HEK293 (cell line): ENCODE data around the gene PRIMPOL.
A peak's percentile ranks its signal among the peaks of the same experiment; 100 is the strongest.

Source experiments
- GFI1B ChIP-seq: fragments of 450-650 bp; formaldehyde crosslinking; IDR thresholded peaks from 2 replicates; pipeline ENCODE4 v1.5.1; 2016; ENCODE audit warnings: missing biosample characterization, missing genetic modification characterization
- GLIS2 ChIP-seq: fragments of 450-650 bp; formaldehyde crosslinking; IDR thresholded peaks from 2 replicates; pipeline ENCODE4 v1.5.1; 2016; ENCODE audit warnings: missing biosample characterization, missing genetic modification characterization
- IKZF3 ChIP-seq: fragments of 450-650 bp; IDR thresholded peaks from 2 replicates; pipeline ENCODE4 v1.5.0; 2018; ENCODE audit warnings: missing biosample characterization, mild to moderate bottlenecking, missing genetic modification characterization, moderate library complexity
- MEIS1 ChIP-seq: sonication (generic); formaldehyde crosslinking; IDR thresholded peaks from 2 replicates; pipeline ENCODE4 v1.8.1; 2022; ENCODE audit warnings: missing genetic modification reagents, mild to moderate bottlenecking, borderline replicate concordance
- MYNN ChIP-seq: fragments of 450-650 bp; formaldehyde crosslinking; IDR thresholded peaks from 2 replicates; pipeline ENCODE4 v1.5.1; 2016; ENCODE audit warnings: missing biosample characterization, missing genetic modification characterization, borderline replicate concordance
- REPIN1 ChIP-seq: fragments of 450-650 bp; formaldehyde crosslinking; IDR thresholded peaks from 2 replicates; pipeline ENCODE4 v1.5.1; 2017; ENCODE audit warnings: missing biosample characterization, missing genetic modification characterization, low read depth
- SP2 ChIP-seq: fragments of 450-650 bp; formaldehyde crosslinking; IDR thresholded peaks from 2 replicates; pipeline ENCODE4 v1.5.1; 2016; ENCODE audit warnings: missing biosample characterization, missing genetic modification characterization
- TCF7L2 ChIP-seq: IDR thresholded peaks from 2 replicates; pipeline ENCODE4 v1.6.1; 2011; ENCODE audit warnings: low read depth, mild to moderate bottlenecking, inconsistent platforms, low read length, moderate library complexity, borderline replicate concordance
- ZBTB20 ChIP-seq: fragments of 450-650 bp; formaldehyde crosslinking; IDR thresholded peaks from 2 replicates; pipeline ENCODE4 v1.5.1; 2016; ENCODE audit warnings: missing biosample characterization, missing genetic modification characterization
- ZBTB48 ChIP-seq: fragments of 450-650 bp; formaldehyde crosslinking; IDR thresholded peaks from 2 replicates; pipeline ENCODE4 v1.5.1; 2016; ENCODE audit warnings: missing biosample characterization, missing genetic modification characterization
- ZFP3 ChIP-seq: fragments of 450-650 bp; formaldehyde crosslinking; IDR thresholded peaks from 2 replicates; pipeline ENCODE4 v1.5.1; 2016; ENCODE audit warnings: low read depth, missing biosample characterization, missing genetic modification characterization
- ZIC2 ChIP-seq: fragments of 450-650 bp; formaldehyde crosslinking; IDR thresholded peaks from 2 replicates; pipeline ENCODE4 v1.5.1; 2016; ENCODE audit warnings: missing biosample characterization, missing genetic modification characterization
- ZNF112 ChIP-seq: fragments of 450-650 bp; formaldehyde crosslinking; IDR thresholded peaks from 2 replicates; pipeline ENCODE4 v1.5.0; 2017; ENCODE audit warnings: missing biosample characterization, missing genetic modification characterization
- ZNF146 ChIP-seq: fragments of 450-650 bp; formaldehyde crosslinking; IDR thresholded peaks from 2 replicates; pipeline ENCODE4 v1.5.1; 2016; ENCODE audit warnings: missing biosample characterization, missing genetic modification characterization
- ZNF23 ChIP-seq: fragments of 450-650 bp; formaldehyde crosslinking; IDR thresholded peaks from 2 replicates; pipeline ENCODE4 v1.5.1; 2016; ENCODE audit warnings: missing biosample characterization, missing genetic modification characterization, borderline replicate concordance
- ZNF274 ChIP-seq, 2 experiments: fragments of 200-500 bp in 1 of 2; fragments of 450-650 bp in 1 of 2; sonication (Bioruptor generic) in 1 of 2; formaldehyde crosslinking in 1 of 2; IDR thresholded peaks; 2 replicates each; pipeline versions ENCODE4 v1.5.1 to v1.6.1; 2014 to 2016; ENCODE audit warnings: borderline replicate concordance in 1 of 2, inconsistent platforms in 1 of 2, low read length in 1 of 2, missing biosample characterization in 1 of 2, missing genetic modification characterization in 1 of 2
- ZNF366 ChIP-seq: fragments of 450-650 bp; formaldehyde crosslinking; conservative IDR thresholded peaks from 2 replicates; pipeline ENCODE4 v1.5.1; 2016; ENCODE audit warnings: missing biosample characterization, missing genetic modification characterization
- ZNF416 ChIP-seq: fragments of 450-650 bp; formaldehyde crosslinking; IDR thresholded peaks from 2 replicates; pipeline ENCODE4 v1.5.1; 2016; ENCODE audit warnings: missing biosample characterization, missing genetic modification characterization
- ZNF529 ChIP-seq: fragments of 450-650 bp; formaldehyde crosslinking; IDR thresholded peaks from 2 replicates; pipeline ENCODE4 v1.5.1; 2017; ENCODE audit warnings: missing genetic modification characterization, missing biosample characterization; ENCODE audit not compliant: insufficient replicate concordance
- ZNF561 ChIP-seq: fragments of 450-650 bp; IDR thresholded peaks from 2 replicates; pipeline ENCODE4 v1.5.1; 2018; ENCODE audit warnings: missing biosample characterization, missing genetic modification characterization, borderline replicate concordance
- ZNF571 ChIP-seq: fragments of 450-650 bp; formaldehyde crosslinking; IDR thresholded peaks from 2 replicates; pipeline ENCODE4 v1.5.0; 2017; ENCODE audit warnings: missing biosample characterization, missing genetic modification characterization
- ZNF629 ChIP-seq: fragments of 450-650 bp; formaldehyde crosslinking; IDR thresholded peaks from 2 replicates; pipeline ENCODE4 v1.5.1; 2017; ENCODE audit warnings: missing biosample characterization, missing genetic modification characterization
- TF ChIP-seq, protein P1 (sequence below): fragments of 450-650 bp; formaldehyde crosslinking; IDR thresholded peaks from 2 replicates; pipeline ENCODE4 v1.5.1; 2016; ENCODE audit warnings: missing biosample characterization, missing genetic modification characterization
- TF ChIP-seq, protein P2 (sequence below): fragments of 450-650 bp; formaldehyde crosslinking; IDR thresholded peaks from 2 replicates; pipeline ENCODE4 v1.5.1; 2016; ENCODE audit warnings: missing biosample characterization, missing genetic modification characterization
- TF ChIP-seq, protein P3 (sequence below): fragments of 450-650 bp; formaldehyde crosslinking; IDR thresholded peaks from 2 replicates; pipeline ENCODE4 v1.5.1; 2016; ENCODE audit warnings: missing biosample characterization, missing genetic modification characterization
- TF ChIP-seq, protein P4 (sequence below): fragments of 450-650 bp; formaldehyde crosslinking; IDR thresholded peaks from 2 replicates; pipeline ENCODE4 v1.5.1; 2016; ENCODE audit warnings: missing biosample characterization, missing genetic modification characterization, borderline replicate concordance
- TF ChIP-seq, protein P5 (sequence below): fragments of 450-650 bp; formaldehyde crosslinking; IDR thresholded peaks from 2 replicates; pipeline ENCODE4 v1.5.1; 2017; ENCODE audit warnings: missing biosample characterization, missing genetic modification characterization

The PRIMPOL gene

DNA sequence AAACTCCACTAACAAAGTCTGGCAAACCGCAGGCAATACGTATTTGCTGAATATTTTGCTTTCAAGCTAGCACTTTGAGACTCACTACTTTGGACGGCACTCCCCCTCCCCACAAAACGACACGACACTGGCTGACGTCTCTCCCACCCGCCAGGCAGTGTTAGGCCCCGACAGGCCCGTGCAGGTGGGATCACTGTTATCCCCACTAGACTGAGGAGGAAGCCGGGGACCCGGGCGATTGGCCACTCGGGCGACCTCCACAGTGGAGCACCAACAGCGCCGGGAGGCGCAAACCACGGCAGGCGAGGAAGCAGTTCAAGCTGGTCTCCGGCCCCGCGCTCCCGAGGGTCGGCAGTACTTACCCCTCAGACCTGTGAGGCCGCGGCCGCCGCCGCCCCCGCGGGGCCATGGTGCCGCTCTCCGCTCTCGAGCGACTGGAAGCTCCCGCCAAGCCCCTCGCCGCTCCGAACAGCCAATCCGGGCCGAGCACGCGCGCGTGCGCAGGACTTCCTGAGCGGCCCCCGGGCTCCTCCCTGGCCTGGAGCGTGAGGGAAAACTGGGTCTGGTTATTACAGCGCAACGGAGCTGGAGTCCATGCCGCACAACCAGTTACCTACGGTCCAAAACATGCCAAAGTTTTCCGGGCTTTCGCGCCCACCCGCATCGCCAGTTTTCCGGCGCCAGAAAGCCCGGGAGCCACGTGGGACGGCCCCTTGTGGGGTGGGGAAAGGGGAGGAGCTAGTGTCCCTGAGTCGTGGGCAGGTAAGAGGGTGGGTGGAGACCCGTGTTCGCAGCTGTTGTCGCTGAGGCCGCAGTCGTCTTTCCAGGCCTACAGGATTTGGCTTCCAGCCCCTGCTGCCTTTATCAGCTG lies 84.4 kb downstream of the PRIMPOL start, which contains the start of gene CENPU (continued):
- TF ChIP-seq GFI1B (tag by site-specific recombination), result no peak
- TF ChIP-seq, protein P1, sequence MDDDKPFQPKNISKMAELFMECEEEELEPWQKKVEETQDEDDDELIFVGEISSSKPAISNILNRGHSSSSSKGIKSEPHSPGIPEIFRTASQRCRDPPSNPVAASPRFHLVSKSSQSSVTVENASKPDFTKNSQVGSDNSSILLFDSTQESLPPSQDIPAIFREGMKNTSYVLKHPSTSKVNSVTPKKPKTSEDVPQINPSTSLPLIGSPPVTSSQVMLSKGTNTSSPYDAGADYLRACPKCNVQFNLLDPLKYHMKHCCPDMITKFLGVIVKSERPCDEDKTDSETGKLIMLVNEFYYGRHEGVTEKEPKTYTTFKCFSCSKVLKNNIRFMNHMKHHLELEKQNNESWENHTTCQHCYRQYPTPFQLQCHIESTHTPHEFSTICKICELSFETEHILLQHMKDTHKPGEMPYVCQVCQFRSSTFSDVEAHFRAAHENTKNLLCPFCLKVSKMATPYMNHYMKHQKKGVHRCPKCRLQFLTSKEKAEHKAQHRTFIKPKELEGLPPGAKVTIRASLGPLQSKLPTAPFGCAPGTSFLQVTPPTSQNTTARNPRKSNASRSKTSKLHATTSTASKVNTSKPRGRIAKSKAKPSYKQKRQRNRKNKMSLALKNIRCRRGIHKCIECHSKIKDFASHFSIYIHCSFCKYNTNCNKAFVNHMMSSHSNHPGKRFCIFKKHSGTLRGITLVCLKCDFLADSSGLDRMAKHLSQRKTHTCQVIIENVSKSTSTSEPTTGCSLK (tag by site-specific recombination), result no peak
- no peak for TF ChIP-seq TCF7L2
- TF ChIP-seq ZNF416, result no peak
- TF ChIP-seq, protein P2, sequence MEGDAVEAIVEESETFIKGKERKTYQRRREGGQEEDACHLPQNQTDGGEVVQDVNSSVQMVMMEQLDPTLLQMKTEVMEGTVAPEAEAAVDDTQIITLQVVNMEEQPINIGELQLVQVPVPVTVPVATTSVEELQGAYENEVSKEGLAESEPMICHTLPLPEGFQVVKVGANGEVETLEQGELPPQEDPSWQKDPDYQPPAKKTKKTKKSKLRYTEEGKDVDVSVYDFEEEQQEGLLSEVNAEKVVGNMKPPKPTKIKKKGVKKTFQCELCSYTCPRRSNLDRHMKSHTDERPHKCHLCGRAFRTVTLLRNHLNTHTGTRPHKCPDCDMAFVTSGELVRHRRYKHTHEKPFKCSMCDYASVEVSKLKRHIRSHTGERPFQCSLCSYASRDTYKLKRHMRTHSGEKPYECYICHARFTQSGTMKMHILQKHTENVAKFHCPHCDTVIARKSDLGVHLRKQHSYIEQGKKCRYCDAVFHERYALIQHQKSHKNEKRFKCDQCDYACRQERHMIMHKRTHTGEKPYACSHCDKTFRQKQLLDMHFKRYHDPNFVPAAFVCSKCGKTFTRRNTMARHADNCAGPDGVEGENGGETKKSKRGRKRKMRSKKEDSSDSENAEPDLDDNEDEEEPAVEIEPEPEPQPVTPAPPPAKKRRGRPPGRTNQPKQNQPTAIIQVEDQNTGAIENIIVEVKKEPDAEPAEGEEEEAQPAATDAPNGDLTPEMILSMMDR (tag by site-specific recombination), result 0 out of 2 replicates have a peak, but pooled peaks have one; percentile 22
- TF ChIP-seq ZFP3 (tag by site-specific recombination), result no peak
- 0 out of 2 replicates have a peak, but pooled peaks have one; percentile 10 for TF ChIP-seq ZIC2
- no peak for TF ChIP-seq ZNF146
- no peak for TF ChIP-seq ZBTB20 (tag by site-specific recombination)
- TF ChIP-seq ZNF112 (tag by site-specific recombination), result no peak
- TF ChIP-seq ZNF23 (tag by site-specific recombination), result no peak
- TF ChIP-seq ZNF629, result peak; percentile 83
- TF ChIP-seq, protein P3, sequence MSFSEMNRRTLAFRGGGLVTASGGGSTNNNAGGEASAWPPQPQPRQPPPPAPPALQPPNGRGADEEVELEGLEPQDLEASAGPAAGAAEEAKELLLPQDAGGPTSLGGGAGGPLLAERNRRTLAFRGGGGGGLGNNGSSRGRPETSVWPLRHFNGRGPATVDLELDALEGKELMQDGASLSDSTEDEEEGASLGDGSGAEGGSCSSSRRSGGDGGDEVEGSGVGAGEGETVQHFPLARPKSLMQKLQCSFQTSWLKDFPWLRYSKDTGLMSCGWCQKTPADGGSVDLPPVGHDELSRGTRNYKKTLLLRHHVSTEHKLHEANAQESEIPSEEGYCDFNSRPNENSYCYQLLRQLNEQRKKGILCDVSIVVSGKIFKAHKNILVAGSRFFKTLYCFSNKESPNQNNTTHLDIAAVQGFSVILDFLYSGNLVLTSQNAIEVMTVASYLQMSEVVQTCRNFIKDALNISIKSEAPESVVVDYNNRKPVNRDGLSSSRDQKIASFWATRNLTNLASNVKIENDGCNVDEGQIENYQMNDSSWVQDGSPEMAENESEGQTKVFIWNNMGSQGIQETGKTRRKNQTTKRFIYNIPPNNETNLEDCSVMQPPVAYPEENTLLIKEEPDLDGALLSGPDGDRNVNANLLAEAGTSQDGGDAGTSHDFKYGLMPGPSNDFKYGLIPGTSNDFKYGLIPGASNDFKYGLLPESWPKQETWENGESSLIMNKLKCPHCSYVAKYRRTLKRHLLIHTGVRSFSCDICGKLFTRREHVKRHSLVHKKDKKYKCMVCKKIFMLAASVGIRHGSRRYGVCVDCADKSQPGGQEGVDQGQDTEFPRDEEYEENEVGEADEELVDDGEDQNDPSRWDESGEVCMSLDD (tag by site-specific recombination), result 0 out of 2 replicates have a peak, but pooled peaks have one; percentile 37
- TF ChIP-seq SP2, result peak; percentile 92
- peak; percentile 91 for TF ChIP-seq GLIS2 (tag by site-specific recombination)
- TF ChIP-seq, protein P4, sequence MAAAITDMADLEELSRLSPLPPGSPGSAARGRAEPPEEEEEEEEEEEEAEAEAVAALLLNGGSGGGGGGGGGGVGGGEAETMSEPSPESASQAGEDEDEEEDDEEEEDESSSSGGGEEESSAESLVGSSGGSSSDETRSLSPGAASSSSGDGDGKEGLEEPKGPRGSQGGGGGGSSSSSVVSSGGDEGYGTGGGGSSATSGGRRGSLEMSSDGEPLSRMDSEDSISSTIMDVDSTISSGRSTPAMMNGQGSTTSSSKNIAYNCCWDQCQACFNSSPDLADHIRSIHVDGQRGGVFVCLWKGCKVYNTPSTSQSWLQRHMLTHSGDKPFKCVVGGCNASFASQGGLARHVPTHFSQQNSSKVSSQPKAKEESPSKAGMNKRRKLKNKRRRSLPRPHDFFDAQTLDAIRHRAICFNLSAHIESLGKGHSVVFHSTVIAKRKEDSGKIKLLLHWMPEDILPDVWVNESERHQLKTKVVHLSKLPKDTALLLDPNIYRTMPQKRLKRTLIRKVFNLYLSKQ (tag by site-specific recombination), result no peak
- TF ChIP-seq, protein P5, sequence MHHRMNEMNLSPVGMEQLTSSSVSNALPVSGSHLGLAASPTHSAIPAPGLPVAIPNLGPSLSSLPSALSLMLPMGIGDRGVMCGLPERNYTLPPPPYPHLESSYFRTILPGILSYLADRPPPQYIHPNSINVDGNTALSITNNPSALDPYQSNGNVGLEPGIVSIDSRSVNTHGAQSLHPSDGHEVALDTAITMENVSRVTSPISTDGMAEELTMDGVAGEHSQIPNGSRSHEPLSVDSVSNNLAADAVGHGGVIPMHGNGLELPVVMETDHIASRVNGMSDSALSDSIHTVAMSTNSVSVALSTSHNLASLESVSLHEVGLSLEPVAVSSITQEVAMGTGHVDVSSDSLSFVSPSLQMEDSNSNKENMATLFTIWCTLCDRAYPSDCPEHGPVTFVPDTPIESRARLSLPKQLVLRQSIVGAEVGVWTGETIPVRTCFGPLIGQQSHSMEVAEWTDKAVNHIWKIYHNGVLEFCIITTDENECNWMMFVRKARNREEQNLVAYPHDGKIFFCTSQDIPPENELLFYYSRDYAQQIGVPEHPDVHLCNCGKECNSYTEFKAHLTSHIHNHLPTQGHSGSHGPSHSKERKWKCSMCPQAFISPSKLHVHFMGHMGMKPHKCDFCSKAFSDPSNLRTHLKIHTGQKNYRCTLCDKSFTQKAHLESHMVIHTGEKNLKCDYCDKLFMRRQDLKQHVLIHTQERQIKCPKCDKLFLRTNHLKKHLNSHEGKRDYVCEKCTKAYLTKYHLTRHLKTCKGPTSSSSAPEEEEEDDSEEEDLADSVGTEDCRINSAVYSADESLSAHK (tag by site-specific recombination), result peak; percentile 27; the same call in 1 of the 2 replicates
- no peak for TF ChIP-seq ZNF274 (IDR thresholded peaks at IDR 0.05; ENCODE audit: low read length)
- no peak for TF ChIP-seq ZNF274 (tag by site-specific recombination; IDR thresholded peaks at IDR 0.05; ENCODE audit: borderline replicate concordance)
- peak; percentile 16; the same call in 1 of the 2 replicates for TF ChIP-seq REPIN1 (tag by site-specific recombination)
- no peak for TF ChIP-seq ZBTB48 (tag by site-specific recombination)
- peak; percentile 37; the same call in 1 of the 2 replicates for TF ChIP-seq MYNN (tag by site-specific recombination)
- TF ChIP-seq ZNF561 (tag by site-specific recombination), result peak; percentile 90; the same call in 1 of the 2 replicates
- no peak for TF ChIP-seq ZNF571 (tag by site-specific recombination)
- no peak for TF ChIP-seq ZNF529 (tag by site-specific recombination)
- peak; percentile 78 for TF ChIP-seq IKZF3 (tag by site-specific recombination)
- TF ChIP-seq MEIS1, result no peak
- no peak for TF ChIP-seq ZNF366
